ENCODE data around the gene PIEZO1.

The PIEZO1 gene

GRCh38 chr16:88764913-88765349 lies 20.1 kb downstream of the PIEZO1 start:
- no peak for DNase-seq

- no peak for DNase-seq
Observed at GRCh38 chr16:88764080-88764479, 20.9 kb downstream of the PIEZO1 start.

- no peak for DNase-seq
Observed at GRCh38 chr16:88763502-88764053, 21.4 kb downstream of the PIEZO1 start.

DNA sequence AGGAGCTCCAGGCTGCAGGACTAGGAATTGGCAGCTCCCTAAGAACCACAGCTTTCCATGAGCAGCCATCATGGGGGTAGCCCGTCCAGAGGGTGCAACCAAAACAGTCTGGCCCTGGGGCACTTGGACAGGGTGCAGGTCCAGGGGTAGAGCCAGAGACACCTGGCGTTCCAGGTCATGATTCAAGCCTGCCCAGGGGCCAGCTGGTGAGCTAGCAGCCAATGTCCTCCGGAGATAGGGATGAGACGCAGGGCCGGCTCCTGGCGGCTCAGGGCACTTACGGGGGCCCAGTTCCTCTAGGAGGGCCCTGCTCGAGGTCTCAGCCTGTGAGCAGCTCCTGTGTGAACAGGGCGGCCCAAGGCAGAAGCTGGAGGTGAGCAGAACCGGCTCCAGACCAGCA lies 22.1 kb downstream of the PIEZO1 start:
- no peak for DNase-seq

GRCh38 chr16:88762258-88762870 lies 22.7 kb downstream of the PIEZO1 start:
- DNase-seq, result no peak

- DNase-seq, result no peak
Observed at GRCh38 chr16:88761830-88762229, 23.2 kb downstream of the PIEZO1 start.

DNA sequence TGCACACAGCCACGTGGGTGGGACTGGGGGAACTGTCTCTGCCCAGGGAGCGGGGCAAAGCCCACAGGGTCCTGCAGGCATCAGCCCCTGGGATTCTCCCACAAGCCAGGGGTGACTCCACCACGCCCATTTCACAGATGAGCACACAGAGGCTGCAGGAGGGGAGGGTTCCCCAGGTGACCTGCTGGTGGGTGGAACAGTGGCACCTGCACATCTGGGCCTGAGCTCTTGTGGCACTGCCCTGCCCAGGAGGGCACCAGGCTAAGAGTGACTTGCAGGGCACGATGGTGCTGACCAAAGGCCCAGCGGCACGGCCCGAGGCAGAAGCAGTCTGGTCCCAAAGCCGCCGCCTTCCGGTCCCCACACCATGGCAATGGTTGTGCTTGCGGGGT lies 23.9 kb downstream of the PIEZO1 start:
- DNase-seq, result no peak

- peak; percentile 20 for DNase-seq
Observed at GRCh38 chr16:88760424-88761142, 24.4 kb downstream of the PIEZO1 start.

- DNase-seq, result no peak
Observed at GRCh38 chr16:88759976-88760350, 25.1 kb downstream of the PIEZO1 start.

DNA sequence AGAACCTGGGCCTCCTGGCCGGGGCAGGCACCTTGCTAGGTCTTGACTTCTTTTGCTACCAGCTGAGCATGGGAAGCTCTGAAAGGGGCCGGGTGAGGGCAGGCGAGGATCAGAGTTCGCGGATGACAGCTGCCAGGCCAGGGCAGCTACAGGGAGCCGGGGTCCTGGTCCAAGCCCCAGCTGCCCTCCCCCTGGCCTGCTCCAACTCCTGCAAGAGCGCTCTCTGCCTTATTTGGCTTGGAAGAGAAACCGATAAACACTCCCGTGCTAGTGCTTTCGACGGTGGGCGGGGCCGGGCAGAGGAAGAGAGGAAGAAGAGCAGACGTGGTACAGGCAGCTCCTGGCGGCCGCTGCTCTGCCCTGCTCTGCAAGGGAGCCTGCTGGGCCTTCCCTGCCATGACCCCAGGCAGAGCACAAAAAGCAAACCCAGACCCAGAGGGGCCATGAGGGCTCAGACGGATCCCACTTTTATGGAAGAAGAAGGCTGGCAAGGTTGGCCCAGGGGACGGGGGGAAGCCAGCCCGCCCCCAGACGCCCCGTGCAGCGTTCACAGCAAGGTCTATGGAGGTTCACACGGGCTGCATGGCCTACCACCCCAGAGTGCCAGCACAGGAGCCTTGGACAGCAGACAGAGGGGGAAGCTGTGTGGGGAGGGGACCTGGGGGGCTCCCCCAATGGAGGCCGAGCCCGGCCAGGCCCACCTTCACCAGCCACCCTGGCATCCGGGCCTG lies 25.6 kb downstream of the PIEZO1 start:
- peak; percentile 68 for DNase-seq

- DNase-seq, result no peak
Observed at GRCh38 chr16:88758944-88759244, 26.1 kb downstream of the PIEZO1 start.

GRCh38 chr16:88758227-88758943 lies 26.6 kb downstream of the PIEZO1 start:
- no peak for DNase-seq

- no peak for DNase-seq
Observed at GRCh38 chr16:88755745-88756443, 29.1 kb downstream of the PIEZO1 start.

GRCh38 chr16:88754912-88755744 lies 29.9 kb downstream of the PIEZO1 start:
- no peak for DNase-seq

DNA sequence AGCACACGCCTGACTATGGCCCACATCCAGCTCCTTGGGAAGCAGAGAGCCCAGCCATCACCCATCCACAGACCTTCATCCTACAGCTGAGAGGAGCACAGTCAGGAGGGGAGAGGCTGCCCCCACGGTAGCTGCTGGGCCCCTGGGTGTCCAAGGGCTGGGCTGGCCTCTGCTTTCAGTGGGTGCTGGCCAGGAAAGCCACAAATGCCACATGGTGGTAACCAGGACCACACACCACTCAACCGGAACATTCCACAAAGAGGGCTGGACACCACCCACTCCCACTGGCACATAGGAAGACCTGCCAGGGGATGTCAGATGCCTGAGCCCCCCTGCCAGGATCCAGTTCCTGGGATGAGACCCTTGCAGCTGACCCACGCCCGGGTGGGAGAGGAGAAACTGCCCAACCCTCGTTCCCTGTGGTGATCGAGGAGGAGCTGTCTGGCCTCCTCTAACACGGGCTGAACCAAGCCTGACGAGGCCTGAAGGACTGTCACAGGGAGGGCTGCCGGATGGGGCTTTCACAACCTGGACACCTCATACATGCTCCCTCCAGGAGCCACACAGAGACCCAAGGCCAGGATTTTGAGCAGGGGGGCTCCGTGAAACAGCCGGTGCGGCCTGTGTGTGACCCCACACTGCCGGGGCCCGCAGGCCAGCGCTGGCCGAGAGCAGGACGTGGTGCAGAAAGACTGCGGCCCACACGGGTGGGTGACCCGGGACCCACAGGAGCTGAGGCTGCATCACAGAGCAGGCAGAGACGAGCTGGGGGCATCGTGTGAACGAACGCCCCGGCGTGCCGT lies 30.7 kb downstream of the PIEZO1 start:
- DNase-seq, result no peak

DNA sequence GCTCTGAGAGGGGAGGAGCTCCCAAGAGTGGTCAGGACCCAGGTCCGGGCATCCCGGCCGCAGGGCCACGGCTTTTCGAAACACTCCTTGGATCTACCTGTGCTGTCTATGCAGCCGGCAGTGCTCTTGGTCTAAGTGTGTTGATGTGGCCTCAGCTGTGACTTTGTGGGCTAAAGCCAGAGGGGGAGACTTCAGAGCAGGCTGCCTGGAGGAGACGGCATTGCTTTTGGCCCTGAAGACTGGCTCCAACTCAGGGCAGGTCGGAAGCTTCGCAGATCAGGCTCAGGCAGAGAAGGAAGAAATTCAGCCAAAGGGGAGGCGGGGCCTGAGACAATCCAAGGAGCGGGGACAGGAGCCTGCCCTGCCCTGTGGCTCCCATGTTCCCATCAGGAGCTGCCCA lies 31.4 kb downstream of the PIEZO1 start:
- DNase-seq, result no peak

GRCh38 chr16:88753191-88753590 lies 31.8 kb downstream of the PIEZO1 start:
- no peak for DNase-seq

DNA sequence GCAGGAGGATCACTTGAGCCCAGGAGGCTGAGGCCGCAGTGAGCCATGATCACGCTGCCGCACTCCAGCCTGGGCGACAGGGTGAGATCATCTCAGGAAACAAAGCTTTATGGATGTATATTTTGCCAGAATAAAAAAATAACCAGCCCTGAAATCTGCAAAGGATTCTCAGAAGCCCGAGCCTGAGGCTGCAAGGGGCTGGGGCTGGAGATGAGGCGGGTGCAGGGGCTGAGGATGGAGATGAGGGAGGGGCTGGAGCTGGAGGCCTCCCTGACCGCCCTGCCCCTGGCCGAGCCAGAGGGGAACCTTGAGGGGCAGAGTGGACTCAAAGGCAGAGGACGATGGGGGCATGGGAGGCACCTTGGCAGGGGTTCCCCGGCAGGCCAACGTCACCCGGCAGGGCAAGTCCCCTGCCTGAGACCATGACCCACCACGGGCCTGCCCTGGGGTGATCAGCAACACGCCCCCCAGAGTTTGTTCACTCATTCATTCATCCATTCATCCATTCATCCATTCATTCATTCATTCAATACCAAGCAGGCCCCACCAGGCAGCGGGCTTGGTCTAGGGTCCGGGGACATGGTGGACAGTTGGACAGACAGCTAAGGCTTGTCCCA lies 32.5 kb downstream of the PIEZO1 start:
- DNase-seq, result no peak

DNA sequence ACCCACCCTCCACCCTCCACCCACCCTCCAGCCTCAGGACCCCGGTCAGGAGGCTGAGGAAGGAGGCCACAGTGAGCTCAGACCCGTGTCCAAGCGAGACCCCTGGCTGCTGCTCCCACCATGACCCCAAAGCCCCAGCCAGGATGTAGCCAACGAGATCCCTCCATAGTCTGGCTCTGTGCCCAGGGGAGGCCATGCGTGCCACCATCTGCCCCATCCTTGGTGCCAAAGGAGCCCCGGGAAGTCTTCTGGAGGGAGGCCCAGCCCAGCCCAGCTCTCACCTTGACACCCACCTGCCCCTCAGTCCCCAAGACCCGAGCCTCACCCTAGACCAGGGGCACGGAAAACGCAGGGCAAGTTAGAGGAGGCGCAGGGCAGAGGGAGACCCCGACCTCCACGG lies 34.2 kb downstream of the PIEZO1 start:
- no peak for DNase-seq

DNA sequence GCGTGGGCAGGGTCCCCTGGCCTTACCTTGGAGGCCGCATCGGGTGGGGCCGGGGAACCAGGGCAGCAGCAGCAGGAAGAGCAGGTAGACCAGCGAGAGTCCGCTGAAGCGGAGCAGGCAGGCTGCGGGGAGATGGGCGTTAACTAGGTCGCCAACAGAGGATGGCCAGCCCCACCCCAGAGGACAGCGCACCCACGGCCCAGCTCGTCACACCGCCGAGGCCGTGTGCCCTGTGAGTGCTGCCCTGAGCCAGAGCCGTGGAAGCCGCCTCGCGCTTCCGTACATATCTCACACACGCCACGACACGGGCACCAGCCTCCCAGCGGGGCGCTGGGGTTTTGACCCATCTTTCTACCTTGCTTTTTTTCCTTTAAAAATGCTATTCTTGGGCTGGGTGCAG lies 35.7 kb downstream of the PIEZO1 start:
- no peak for DNase-seq
